GM23338 (cell line): ENCODE data around the gene GFI1B. TPM values are rescaled to one million over a fixed set of nuclear protein-coding genes. Genes with fewer than 3 reads are reported as not detected.
A peak's percentile ranks its signal among the peaks of the same experiment; 100 is the strongest.

Experiments
- ATAC-seq: fragments of 200-7000 bp; cut with Tn5 transposase; 3 replicates; pipeline ENCODE4 v1.9.1; 2020
- DNase-seq: peaks from one replicate; pipeline ENCODE4 v3.0.0-alpha.2; 2015; ENCODE audit warnings: low spot score
- H2AFZ ChIP-seq: fragments of 200-600 bp; sonication (generic); 2 replicates; pipeline ENCODE4 v1.8.0; 2016; ENCODE audit warnings: antibody characterized with exemption, mild to moderate bottlenecking, moderate library complexity
- H3F3A ChIP-seq: fragments of 200-600 bp; sonication (generic); replicated peaks from 2 replicates; pipeline ENCODE4 v1.8.0; 2017; ENCODE audit warnings: antibody characterized with exemption, mixed run types, low read depth
- H3K27ac ChIP-seq: fragments of 200-600 bp; sonication (generic); 2 replicates; pipeline ENCODE4 v1.6.1; 2016; ENCODE audit warnings: low read depth
- H3K27me3 ChIP-seq: fragments of 200-600 bp; sonication (generic); 2 replicates; pipeline ENCODE4 v1.8.0; 2016; ENCODE audit warnings: mild to moderate bottlenecking, mixed run types, moderate library complexity; ENCODE audit not compliant: insufficient read depth
- H3K36me3 ChIP-seq: fragments of 200-600 bp; sonication (generic); 2 replicates; pipeline ENCODE4 v1.8.0; 2016; ENCODE audit warnings: mild to moderate bottlenecking; ENCODE audit not compliant: insufficient read depth
- H3K4me1 ChIP-seq: fragments of 200-600 bp; sonication (generic); 2 replicates; pipeline ENCODE4 v1.8.0; 2016; ENCODE audit warnings: mild to moderate bottlenecking, moderate library complexity; ENCODE audit not compliant: insufficient read depth
- H3K4me2 ChIP-seq: fragments of 200-600 bp; sonication (generic); 2 replicates; pipeline ENCODE4 v1.7.1; 2017; ENCODE audit warnings: mixed run types
- H3K4me3 ChIP-seq: fragments of 200-600 bp; sonication (generic); 2 replicates; pipeline ENCODE4 v1.6.1; 2016; ENCODE audit warnings: mixed run types
- H3K79me2 ChIP-seq: fragments of 200-600 bp; sonication (generic); replicated peaks from 2 replicates; pipeline ENCODE4 v1.8.0; 2017; ENCODE audit warnings: mild to moderate bottlenecking; ENCODE audit not compliant: insufficient read depth
- H3K9me2 ChIP-seq: fragments of 200-600 bp; sonication (generic); 2 replicates; pipeline ENCODE4 v1.8.0; 2017; ENCODE audit not compliant: insufficient read depth
- H4K20me1 ChIP-seq: fragments of 200-600 bp; sonication (generic); replicated peaks from 2 replicates; pipeline ENCODE4 v1.8.0; 2017; ENCODE audit warnings: mild to moderate bottlenecking; ENCODE audit not compliant: insufficient read depth
- H3K27ac Mint-ChIP-seq: 2 replicates; pipeline ENCODE4 v1.8.0; 2020; ENCODE audit warnings: inconsistent platforms, mild to moderate bottlenecking, moderate library complexity, mixed read lengths
- H3K27me3 Mint-ChIP-seq: 3 replicates; pipeline ENCODE4 v1.8.0; 2022; ENCODE audit warnings: low read depth, mild to moderate bottlenecking, moderate library complexity, mixed read lengths, inconsistent platforms; ENCODE audit not compliant: insufficient read depth, poor library complexity
- H3K36me3 Mint-ChIP-seq: 3 replicates; pipeline ENCODE4 v1.8.0; 2021; ENCODE audit warnings: low read depth, mild to moderate bottlenecking, inconsistent platforms, moderate library complexity, mixed read lengths
- H3K4me1 Mint-ChIP-seq: 3 replicates; pipeline ENCODE4 v1.8.0; 2020; ENCODE audit warnings: mild to moderate bottlenecking, inconsistent platforms, mixed read lengths
- H3K4me3 Mint-ChIP-seq: 3 replicates; pipeline ENCODE4 v1.8.0; 2021; ENCODE audit warnings: moderate library complexity, mild to moderate bottlenecking, inconsistent platforms, mixed read lengths
- H3K9me3 Mint-ChIP-seq: 3 replicates; pipeline ENCODE4 v1.8.0; 2020; ENCODE audit warnings: moderate library complexity, mild to moderate bottlenecking, inconsistent platforms, mixed read lengths
- EZH2 ChIP-seq: fragments of 200-600 bp; sonication (generic); IDR thresholded peaks from one replicate; pipeline ENCODE4 v1.8.0; 2017; ENCODE audit warnings: antibody characterized with exemption, mild to moderate bottlenecking, low read depth; ENCODE audit not compliant: unreplicated experiment
- JUNB ChIP-seq: IDR thresholded peaks from one replicate; pipeline ENCODE4 v1.6.1; 2016; ENCODE audit warnings: antibody characterized with exemption; ENCODE audit not compliant: unreplicated experiment
- NANOG ChIP-seq: IDR thresholded peaks from 2 replicates; pipeline ENCODE4 v1.6.1; 2016; ENCODE audit warnings: antibody characterized with exemption, borderline replicate concordance
- POLR2AphosphoS5 ChIP-seq: IDR thresholded peaks from 2 replicates; pipeline ENCODE4 v1.6.1; 2016; ENCODE audit warnings: antibody characterized with exemption, low read depth
- STAT1 ChIP-seq: IDR thresholded peaks from one replicate; pipeline ENCODE4 v1.6.1; 2016; ENCODE audit warnings: antibody characterized with exemption; ENCODE audit not compliant: unreplicated experiment
- ZNF114 ChIP-seq: fragments of 250-450 bp; sonication (Bioruptor Pico); IDR thresholded peaks from 2 replicates; pipeline ENCODE4 v1.5.0; 2020; ENCODE audit warnings: mild to moderate bottlenecking, moderate library complexity
- ZNF331 ChIP-seq: fragments of 250-450 bp; sonication (Bioruptor Pico); IDR thresholded peaks from 2 replicates; pipeline ENCODE4 v1.5.0; 2020; ENCODE audit warnings: low read depth, mild to moderate bottlenecking, moderate library complexity
- polyA plus RNA-seq: library from polyadenylated mRNA; unstranded; fragments of >200 nt; fragmentation: Nextera tagmentation; extraction: Ambion mirVana; gene quantifications from 2 replicates; pipeline ENCODE4 v1.2.1, GENCODE V29; 2016
- total RNA-seq: library from RNA; depleted of rRNA; stranded (reverse); fragments of >200 nt; shearing (Covaris generic); gene quantifications from 2 replicates; pipeline ENCODE4 v1.2.3, GENCODE V29; 2014
- TF ChIP-seq, protein P1 (sequence below): IDR thresholded peaks from one replicate; pipeline ENCODE4 v1.6.1; 2018; ENCODE audit warnings: antibody characterized with exemption; ENCODE audit not compliant: unreplicated experiment
- TF ChIP-seq, protein P2 (sequence below): IDR thresholded peaks from 2 replicates; pipeline ENCODE4 v1.6.1; 2016; ENCODE audit warnings: antibody characterized with exemption
- TF ChIP-seq, protein P3 (sequence below): fragments of 250-450 bp; sonication (Bioruptor Pico); IDR thresholded peaks from 2 replicates; pipeline ENCODE4 v1.5.0; 2020; ENCODE audit warnings: mild to moderate bottlenecking, moderate library complexity

GFI1B gene
- total and polyA plus RNA-seq, 2 experiments from 2014 or later = 0.38 TPM; not detected in 1

DNA sequence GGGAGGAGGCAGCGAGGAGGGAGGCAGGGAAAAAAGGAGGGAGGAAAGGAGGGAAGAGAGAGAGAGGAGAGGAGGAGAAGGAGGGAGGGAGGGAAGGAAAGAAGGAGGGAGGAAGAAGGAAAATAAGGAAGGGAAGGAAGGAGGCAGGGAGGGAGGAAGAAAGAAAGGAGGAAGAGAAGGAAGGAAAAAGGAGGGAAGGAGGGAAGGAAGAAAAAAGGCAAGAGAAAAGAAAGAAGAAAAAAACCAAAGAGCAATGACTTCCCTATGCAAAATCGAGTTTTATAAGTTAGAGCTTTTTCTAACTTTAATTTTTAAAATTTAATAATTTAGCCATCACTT is 413 bp upstream of the GFI1B start:
- H3K36me3 ChIP-seq = no peaks in the 10 kb centered on the region
- no peaks in the 10 kb centered on the region for H3K36me3 Mint-ChIP-seq
- H4K20me1 ChIP-seq = 0 out of 2 replicates have a peak, but pooled peaks cover 3% of the 10 kb centered on the region
- H3K27me3 Mint-ChIP-seq = peaks cover 26% of the 10 kb centered on the region
- peak overlapping the region; percentile 46 for H3K4me3 ChIP-seq
- H3K9me2 ChIP-seq = no peaks in the 10 kb centered on the region
- H3K27me3 ChIP-seq = peaks cover 22% of the 10 kb centered on the region
- no peaks in the 10 kb centered on the region for H3K79me2 ChIP-seq
- H3K27ac Mint-ChIP-seq = no peak overlapping the region
- H3K27ac ChIP-seq = no peak overlapping the region
- no peaks in the 10 kb centered on the region; the same call in 2 of the 3 replicates for H3K9me3 Mint-ChIP-seq
- H3K4me3 Mint-ChIP-seq = peak overlapping the region; percentile 51; the same call in 2 of the 3 replicates
- ATAC-seq (no peak), DNase-seq (no peak)
- peaks cover 11% of the 10 kb centered on the region; the same call in 1 of the 2 replicates for H3K4me1 ChIP-seq
- peaks cover 15% of the 10 kb centered on the region for H3K4me1 Mint-ChIP-seq
- peak overlapping the region; percentile 80 for H3K4me2 ChIP-seq
- H3F3A ChIP-seq = no peaks in the 10 kb centered on the region
- TF ChIP-seq STAT1 (no peak), NANOG (no peak), EZH2 (no peak), ZNF114 (CRISPR knock-in tag) (no peak), JUNB (no peak)
- TF ChIP-seq, protein P1, sequence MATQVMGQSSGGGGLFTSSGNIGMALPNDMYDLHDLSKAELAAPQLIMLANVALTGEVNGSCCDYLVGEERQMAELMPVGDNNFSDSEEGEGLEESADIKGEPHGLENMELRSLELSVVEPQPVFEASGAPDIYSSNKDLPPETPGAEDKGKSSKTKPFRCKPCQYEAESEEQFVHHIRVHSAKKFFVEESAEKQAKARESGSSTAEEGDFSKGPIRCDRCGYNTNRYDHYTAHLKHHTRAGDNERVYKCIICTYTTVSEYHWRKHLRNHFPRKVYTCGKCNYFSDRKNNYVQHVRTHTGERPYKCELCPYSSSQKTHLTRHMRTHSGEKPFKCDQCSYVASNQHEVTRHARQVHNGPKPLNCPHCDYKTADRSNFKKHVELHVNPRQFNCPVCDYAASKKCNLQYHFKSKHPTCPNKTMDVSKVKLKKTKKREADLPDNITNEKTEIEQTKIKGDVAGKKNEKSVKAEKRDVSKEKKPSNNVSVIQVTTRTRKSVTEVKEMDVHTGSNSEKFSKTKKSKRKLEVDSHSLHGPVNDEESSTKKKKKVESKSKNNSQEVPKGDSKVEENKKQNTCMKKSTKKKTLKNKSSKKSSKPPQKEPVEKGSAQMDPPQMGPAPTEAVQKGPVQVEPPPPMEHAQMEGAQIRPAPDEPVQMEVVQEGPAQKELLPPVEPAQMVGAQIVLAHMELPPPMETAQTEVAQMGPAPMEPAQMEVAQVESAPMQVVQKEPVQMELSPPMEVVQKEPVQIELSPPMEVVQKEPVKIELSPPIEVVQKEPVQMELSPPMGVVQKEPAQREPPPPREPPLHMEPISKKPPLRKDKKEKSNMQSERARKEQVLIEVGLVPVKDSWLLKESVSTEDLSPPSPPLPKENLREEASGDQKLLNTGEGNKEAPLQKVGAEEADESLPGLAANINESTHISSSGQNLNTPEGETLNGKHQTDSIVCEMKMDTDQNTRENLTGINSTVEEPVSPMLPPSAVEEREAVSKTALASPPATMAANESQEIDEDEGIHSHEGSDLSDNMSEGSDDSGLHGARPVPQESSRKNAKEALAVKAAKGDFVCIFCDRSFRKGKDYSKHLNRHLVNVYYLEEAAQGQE = no peak
- TF ChIP-seq, protein P2, sequence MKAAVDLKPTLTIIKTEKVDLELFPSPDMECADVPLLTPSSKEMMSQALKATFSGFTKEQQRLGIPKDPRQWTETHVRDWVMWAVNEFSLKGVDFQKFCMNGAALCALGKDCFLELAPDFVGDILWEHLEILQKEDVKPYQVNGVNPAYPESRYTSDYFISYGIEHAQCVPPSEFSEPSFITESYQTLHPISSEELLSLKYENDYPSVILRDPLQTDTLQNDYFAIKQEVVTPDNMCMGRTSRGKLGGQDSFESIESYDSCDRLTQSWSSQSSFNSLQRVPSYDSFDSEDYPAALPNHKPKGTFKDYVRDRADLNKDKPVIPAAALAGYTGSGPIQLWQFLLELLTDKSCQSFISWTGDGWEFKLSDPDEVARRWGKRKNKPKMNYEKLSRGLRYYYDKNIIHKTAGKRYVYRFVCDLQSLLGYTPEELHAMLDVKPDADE = no peak
- H2AFZ ChIP-seq = no peak overlapping the region

DNA sequence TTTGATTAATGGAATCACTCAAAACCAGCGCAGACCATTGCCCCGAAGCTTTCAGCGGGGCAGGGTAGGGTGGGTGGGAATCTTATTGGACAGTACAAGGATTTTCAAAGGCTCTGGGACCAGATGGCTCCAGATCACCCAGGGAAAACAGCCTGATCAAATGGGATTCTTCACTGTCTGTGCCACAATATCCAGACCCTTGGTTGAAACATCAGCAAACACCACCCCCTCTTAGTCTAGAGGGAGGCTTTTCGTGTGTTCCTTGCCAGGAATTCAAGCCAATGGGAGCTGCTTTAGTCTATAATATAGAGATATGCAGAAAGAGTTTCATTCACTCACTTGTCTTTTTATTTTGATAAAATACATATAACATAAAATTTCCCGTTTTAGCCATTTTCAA is 1.7 kb downstream of the GFI1B start:
- Histone ChIP-seq H3K4me3 (no peak overlapping the region), H2AFZ (no peak overlapping the region), H3K4me2 (no peak overlapping the region), H3K36me3 (no peaks in the 10 kb centered on the region), H3K27me3 (peaks cover 18% of the 10 kb centered on the region), H3K9me2 (no peaks in the 10 kb centered on the region), H3F3A (no peaks in the 10 kb centered on the region), H3K27ac (no peak overlapping the region), H3K79me2 (no peaks in the 10 kb centered on the region), H4K20me1 (0 out of 2 replicates have a peak, but pooled peaks cover 3% of the 10 kb centered on the region), H3K4me1 (peaks cover 11% of the 10 kb centered on the region; the same call in 1 of the 2 replicates)
- H3K27ac Mint-ChIP-seq = no peak overlapping the region
- TF ChIP-seq NANOG = no peak
- TF ChIP-seq ZNF331 (CRISPR knock-in tag) = no peak
- TF ChIP-seq POLR2AphosphoS5 = no peak
- TF ChIP-seq ZNF114 (CRISPR knock-in tag) = no peak
- TF ChIP-seq, protein P3, sequence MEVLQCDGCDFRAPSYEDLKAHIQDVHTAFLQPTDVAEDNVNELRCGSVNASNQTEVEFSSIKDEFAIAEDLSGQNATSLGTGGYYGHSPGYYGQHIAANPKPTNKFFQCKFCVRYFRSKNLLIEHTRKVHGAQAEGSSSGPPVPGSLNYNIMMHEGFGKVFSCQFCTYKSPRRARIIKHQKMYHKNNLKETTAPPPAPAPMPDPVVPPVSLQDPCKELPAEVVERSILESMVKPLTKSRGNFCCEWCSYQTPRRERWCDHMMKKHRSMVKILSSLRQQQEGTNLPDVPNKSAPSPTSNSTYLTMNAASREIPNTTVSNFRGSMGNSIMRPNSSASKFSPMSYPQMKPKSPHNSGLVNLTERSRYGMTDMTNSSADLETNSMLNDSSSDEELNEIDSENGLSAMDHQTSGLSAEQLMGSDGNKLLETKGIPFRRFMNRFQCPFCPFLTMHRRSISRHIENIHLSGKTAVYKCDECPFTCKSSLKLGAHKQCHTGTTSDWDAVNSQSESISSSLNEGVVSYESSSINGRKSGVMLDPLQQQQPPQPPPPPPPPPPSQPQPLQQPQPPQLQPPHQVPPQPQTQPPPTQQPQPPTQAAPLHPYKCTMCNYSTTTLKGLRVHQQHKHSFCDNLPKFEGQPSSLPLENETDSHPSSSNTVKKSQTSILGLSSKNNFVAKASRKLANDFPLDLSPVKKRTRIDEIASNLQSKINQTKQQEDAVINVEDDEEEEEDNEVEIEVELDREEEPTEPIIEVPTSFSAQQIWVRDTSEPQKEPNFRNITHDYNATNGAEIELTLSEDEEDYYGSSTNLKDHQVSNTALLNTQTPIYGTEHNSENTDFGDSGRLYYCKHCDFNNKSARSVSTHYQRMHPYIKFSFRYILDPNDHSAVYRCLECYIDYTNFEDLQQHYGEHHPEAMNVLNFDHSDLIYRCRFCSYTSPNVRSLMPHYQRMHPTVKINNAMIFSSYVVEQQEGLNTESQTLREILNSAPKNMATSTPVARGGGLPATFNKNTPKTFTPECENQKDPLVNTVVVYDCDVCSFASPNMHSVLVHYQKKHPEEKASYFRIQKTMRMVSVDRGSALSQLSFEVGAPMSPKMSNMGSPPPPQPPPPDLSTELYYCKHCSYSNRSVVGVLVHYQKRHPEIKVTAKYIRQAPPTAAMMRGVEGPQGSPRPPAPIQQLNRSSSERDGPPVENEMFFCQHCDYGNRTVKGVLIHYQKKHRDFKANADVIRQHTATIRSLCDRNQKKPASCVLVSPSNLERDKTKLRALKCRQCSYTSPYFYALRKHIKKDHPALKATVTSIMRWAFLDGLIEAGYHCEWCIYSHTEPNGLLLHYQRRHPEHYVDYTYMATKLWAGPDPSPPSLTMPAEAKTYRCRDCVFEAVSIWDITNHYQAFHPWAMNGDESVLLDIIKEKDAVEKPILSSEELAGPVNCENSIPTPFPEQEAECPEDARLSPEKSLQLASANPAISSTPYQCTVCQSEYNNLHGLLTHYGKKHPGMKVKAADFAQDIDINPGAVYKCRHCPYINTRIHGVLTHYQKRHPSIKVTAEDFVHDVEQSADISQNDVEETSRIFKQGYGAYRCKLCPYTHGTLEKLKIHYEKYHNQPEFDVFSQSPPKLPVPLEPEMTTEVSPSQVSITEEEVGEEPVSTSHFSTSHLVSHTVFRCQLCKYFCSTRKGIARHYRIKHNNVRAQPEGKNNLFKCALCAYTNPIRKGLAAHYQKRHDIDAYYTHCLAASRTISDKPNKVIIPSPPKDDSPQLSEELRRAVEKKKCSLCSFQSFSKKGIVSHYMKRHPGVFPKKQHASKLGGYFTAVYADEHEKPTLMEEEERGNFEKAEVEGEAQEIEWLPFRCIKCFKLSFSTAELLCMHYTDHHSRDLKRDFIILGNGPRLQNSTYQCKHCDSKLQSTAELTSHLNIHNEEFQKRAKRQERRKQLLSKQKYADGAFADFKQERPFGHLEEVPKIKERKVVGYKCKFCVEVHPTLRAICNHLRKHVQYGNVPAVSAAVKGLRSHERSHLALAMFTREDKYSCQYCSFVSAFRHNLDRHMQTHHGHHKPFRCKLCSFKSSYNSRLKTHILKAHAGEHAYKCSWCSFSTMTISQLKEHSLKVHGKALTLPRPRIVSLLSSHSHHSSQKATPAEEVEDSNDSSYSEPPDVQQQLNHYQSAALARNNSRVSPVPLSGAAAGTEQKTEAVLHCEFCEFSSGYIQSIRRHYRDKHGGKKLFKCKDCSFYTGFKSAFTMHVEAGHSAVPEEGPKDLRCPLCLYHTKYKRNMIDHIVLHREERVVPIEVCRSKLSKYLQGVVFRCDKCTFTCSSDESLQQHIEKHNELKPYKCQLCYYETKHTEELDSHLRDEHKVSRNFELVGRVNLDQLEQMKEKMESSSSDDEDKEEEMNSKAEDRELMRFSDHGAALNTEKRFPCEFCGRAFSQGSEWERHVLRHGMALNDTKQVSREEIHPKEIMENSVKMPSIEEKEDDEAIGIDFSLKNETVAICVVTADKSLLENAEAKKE = no peak
- H3K36me3 Mint-ChIP-seq = no peaks in the 10 kb centered on the region
- H3K4me1 Mint-ChIP-seq = peaks cover 15% of the 10 kb centered on the region
- no peak for DNase-seq
- ATAC-seq = no peak
- H3K4me3 Mint-ChIP-seq = no peak overlapping the region
- H3K27me3 Mint-ChIP-seq = peaks cover 18% of the 10 kb centered on the region
- no peaks in the 10 kb centered on the region for H3K9me3 Mint-ChIP-seq
